Activated naive CD4-positive, alpha-beta T cell treated with anti-CD3 and anti-CD28 coated beads, Interleukin-2, amount 50 U/mL, for 24 hours (primary cell): ENCODE results near the gene COL13A1.

Experiments
- H3K27ac Mint-ChIP-seq: one replicate; pipeline ENCODE4 v1.8.0; 2021; ENCODE audit warnings: mild to moderate bottlenecking, mixed read lengths
- H3K27me3 Mint-ChIP-seq: one replicate; pipeline ENCODE4 v1.8.0; 2021; ENCODE audit warnings: mixed read lengths
- H3K36me3 Mint-ChIP-seq: one replicate; pipeline ENCODE4 v1.8.0; 2021; ENCODE audit warnings: mixed read lengths
- H3K4me1 Mint-ChIP-seq: one replicate; pipeline ENCODE4 v1.8.0; 2021; ENCODE audit warnings: mixed read lengths
- H3K4me3 Mint-ChIP-seq: one replicate; pipeline ENCODE4 v1.8.0; 2021; ENCODE audit warnings: mild to moderate bottlenecking, mixed read lengths
- H3K9me3 Mint-ChIP-seq: one replicate; pipeline ENCODE4 v1.8.0; 2021; ENCODE audit warnings: mixed read lengths

The COL13A1 gene

DNA sequence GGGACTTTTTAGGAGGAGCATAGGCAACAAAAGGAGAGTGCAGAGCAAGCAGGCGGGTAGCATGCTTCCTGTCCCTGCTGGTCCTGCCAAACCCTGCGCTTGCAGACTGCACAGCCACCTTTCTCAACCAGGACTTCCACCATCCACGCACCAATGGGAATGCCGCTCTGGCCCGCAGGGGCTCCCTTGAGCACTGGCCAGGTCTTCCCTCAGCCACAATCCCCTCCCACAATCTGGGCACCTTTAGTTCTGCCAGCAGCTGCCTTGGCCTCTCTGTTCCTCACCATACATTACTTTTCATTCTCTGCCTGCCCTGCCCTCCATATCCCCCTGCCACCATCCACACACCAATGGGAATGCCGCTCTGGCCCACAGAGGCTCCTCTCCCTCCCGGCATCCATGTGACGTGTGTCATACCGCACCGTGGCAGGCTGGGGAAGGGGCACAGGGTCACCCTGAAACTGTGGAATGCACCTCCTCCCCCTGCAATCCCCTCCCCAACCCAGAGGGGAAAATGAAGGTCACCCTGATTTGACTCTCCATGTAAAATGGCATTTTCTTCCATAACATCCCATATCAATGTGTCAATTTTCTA is 153.6 kb downstream of the COL13A1 start:
- H3K9me3 Mint-ChIP-seq, result no peaks in the 10 kb centered on the region
- H3K36me3 Mint-ChIP-seq, result no peaks in the 10 kb centered on the region
- H3K27me3 Mint-ChIP-seq, result peaks cover 5% of the 10 kb centered on the region
- H3K27ac Mint-ChIP-seq, result no peak overlapping the region
- H3K4me3 Mint-ChIP-seq, result no peak overlapping the region
- no peaks in the 10 kb centered on the region for H3K4me1 Mint-ChIP-seq

DNA sequence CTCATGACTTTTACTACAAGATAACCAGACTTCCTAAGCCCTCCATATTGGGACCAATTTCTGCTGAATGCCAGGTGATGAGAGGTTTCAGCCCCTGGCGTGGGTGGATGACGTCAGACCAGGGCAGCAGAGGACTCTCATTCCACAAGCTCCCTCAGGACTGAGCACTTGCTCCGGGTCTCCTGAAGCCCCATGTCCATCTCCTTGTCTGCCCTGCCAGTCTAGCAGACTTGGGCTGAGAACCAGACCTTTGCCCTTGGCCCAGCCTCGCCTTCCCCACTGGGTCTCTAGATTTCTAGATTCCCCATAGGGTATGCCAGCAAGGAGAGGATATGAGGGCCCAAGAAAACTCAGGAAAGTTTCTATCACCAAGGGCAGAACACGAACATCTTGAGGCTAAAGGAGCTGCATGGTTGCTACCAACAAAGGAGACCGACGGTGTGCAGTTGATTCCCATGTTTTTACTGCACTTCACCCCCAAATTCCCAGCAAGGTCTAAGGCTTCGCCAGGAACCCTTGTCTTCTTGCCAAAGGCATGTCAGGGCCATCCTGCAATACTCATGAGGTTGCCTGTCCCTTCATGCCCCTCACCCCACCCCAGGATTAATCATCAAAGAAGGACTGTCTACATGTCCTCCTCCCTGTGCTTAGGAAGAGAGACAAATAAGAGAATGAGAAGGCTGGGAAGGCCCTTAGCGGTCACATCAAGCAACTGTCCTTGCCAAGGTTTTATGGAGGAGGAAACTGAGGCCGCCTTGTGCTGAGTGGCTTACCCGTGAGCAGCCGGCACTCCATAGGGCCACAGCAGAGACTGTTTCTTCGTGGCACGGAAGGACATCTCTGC is 154.4 kb downstream of the COL13A1 start:
- H3K27ac Mint-ChIP-seq, result no peak overlapping the region
- no peaks in the 10 kb centered on the region for H3K4me1 Mint-ChIP-seq
- no peak overlapping the region for H3K4me3 Mint-ChIP-seq
- no peaks in the 10 kb centered on the region for H3K36me3 Mint-ChIP-seq
- peaks cover 5% of the 10 kb centered on the region for H3K27me3 Mint-ChIP-seq
- no peaks in the 10 kb centered on the region for H3K9me3 Mint-ChIP-seq

DNA sequence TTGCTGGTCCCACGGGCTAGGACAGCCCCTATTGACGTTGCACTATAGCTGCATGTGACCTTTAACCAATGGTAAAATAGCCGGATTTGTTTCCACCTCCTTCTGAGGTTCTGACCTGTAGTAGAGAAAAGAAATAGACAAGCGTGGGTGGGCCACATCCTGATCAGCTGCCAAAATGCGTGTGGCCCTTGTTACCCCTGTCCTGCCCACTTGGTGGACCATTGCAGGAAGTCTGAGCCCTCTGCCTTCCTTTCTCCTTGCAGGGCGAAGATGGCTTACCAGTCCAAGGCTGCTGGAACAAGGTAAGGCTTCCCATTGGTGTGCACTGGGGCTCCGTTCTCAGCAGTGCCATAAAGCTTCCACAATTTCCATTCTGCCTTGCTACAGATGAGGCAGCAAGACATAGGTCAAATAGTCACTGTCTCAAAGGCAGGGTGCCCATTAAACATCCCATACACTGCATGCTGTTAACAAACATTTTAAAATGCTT is 155.1 kb downstream of the COL13A1 start:
- Mint-ChIP-seq H3K9me3 (no peaks in the 10 kb centered on the region), H3K27ac (no peak overlapping the region), H3K4me3 (no peak overlapping the region), H3K27me3 (peaks cover 5% of the 10 kb centered on the region), H3K4me1 (no peaks in the 10 kb centered on the region), H3K36me3 (no peaks in the 10 kb centered on the region)

DNA sequence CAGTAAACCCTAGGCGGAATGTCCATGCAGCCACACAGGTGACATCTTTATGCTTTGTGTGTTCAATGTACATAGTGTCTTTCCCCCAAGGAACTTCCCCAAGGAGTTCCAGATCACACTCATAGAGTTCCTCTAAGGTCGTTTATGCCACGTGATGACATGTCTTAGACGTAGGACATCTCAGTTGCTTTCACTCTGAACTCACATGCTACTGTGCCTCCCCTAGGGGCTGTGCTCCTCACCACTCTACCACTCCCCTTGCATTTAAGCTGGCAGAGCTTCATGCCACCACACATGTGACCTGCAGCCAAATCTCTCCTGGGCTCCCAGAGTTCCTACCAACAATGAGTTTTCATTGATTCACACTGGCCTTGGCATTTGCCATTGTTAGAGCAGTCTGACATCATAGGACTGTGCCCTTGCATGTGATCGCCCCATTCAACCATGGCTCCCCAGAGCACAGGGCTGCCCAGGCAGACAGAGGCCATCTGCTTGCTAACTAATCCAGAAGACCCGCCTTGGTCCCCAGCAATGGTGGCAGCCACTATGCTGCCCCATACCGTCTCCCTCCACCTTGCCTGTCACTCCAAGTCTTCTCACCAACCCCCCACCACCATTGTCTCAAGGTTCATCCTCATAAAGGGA is 155.7 kb downstream of the COL13A1 start:
- Mint-ChIP-seq H3K4me3 (no peak overlapping the region), H3K36me3 (no peaks in the 10 kb centered on the region), H3K27ac (no peak overlapping the region), H3K4me1 (no peaks in the 10 kb centered on the region), H3K27me3 (peaks cover 5% of the 10 kb centered on the region), H3K9me3 (no peaks in the 10 kb centered on the region)

DNA sequence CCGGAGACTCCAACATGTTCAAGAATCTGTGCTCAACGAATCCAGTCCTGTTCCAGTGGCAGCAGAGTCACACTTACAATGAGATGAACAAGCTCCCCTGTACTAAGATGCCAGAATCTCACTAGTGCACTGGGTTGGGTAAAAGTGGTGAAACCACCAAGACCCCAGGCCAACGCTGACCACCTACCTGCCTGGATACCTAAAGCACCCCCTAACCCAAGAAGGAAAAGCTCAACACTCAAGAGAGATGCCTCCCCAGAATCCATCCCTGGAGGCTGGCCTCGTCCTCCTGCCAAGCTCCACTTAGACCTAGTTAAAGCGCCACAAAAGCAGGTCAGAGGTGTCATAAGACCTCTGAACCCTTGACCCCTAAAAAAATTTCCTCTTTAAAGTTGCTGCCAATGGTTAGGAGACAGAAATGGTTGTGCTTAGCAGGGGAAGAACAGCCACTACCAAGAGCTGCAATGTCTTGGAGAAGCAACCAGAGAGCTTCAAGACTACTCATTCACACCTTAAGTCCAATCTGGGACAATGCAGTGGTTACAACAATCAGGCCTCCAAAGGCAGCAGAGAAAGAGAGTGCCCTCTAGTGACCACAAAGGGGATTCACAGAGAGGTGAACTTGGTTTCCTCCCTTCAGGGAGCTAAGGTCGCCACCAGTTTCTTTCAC is 156.3 kb downstream of the COL13A1 start:
- Mint-ChIP-seq H3K4me1 (no peaks in the 10 kb centered on the region), H3K27ac (no peak overlapping the region), H3K4me3 (no peak overlapping the region), H3K9me3 (no peaks in the 10 kb centered on the region), H3K27me3 (peaks cover 5% of the 10 kb centered on the region), H3K36me3 (no peaks in the 10 kb centered on the region)

DNA sequence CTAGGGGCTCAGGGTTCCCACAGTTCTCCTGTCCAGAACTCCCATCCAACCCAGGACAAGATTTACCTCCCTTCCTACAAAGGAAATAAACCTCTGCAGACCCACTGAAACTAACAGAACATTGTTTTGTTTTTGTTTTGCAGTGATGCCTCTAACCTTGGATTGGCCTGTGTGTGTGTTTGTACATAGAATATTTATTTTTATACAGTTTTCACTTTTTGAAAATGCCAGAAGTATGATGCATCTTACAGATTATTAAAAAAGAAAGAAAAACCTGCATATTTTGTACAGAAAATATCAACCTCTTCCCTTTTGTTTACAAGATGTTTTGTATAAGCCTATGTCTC is 156.8 kb downstream of the COL13A1 start:
- Mint-ChIP-seq H3K36me3 (no peaks in the 10 kb centered on the region), H3K4me3 (no peak overlapping the region), H3K9me3 (no peaks in the 10 kb centered on the region), H3K27me3 (peaks cover 5% of the 10 kb centered on the region), H3K4me1 (no peaks in the 10 kb centered on the region), H3K27ac (no peak overlapping the region)

DNA sequence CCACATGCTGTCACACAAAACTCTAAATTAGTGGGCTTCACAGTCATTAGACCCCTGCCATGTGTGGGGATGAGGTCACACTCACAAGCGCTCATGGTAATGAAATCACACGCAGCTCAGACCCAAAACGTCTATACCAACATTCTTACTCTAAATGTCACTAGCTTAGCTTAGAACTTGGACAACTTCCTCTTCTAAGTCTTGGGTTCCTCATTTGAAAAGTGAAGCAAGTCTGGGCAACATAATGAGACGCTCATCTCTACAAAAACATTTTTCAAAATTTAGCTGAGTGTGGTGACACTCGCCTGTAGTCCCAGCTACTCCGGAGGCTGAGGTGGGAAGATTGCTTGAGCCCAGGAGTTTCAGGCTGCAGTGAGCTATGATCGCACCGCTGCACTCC is 158.2 kb downstream of the COL13A1 start:
- Mint-ChIP-seq H3K27me3 (peaks cover 5% of the 10 kb centered on the region), H3K4me1 (no peaks in the 10 kb centered on the region), H3K9me3 (no peaks in the 10 kb centered on the region), H3K27ac (no peak overlapping the region), H3K4me3 (no peak overlapping the region), H3K36me3 (no peaks in the 10 kb centered on the region)

DNA sequence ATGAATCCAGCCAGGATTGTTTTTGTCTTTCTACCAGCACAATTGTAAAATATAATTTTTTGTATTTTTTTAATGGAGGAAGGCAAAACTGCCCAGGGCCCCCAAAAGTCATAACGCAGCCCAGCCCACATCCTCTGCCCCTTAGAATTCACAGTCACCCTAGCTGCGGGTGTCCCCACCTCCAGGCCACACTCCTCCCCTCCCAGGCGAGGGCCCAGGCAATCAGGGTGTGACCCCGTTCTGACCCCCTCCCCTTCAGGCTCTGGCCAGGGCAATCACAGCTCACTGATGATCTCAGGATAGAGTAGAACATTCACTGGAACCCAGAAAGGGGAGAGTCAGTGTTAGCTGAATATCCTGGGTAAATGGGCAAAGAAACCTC is 158.9 kb downstream of the COL13A1 start:
- Mint-ChIP-seq H3K4me3 (no peak overlapping the region), H3K27ac (no peak overlapping the region), H3K36me3 (no peaks in the 10 kb centered on the region), H3K27me3 (peaks cover 5% of the 10 kb centered on the region), H3K9me3 (no peaks in the 10 kb centered on the region), H3K4me1 (no peaks in the 10 kb centered on the region)

DNA sequence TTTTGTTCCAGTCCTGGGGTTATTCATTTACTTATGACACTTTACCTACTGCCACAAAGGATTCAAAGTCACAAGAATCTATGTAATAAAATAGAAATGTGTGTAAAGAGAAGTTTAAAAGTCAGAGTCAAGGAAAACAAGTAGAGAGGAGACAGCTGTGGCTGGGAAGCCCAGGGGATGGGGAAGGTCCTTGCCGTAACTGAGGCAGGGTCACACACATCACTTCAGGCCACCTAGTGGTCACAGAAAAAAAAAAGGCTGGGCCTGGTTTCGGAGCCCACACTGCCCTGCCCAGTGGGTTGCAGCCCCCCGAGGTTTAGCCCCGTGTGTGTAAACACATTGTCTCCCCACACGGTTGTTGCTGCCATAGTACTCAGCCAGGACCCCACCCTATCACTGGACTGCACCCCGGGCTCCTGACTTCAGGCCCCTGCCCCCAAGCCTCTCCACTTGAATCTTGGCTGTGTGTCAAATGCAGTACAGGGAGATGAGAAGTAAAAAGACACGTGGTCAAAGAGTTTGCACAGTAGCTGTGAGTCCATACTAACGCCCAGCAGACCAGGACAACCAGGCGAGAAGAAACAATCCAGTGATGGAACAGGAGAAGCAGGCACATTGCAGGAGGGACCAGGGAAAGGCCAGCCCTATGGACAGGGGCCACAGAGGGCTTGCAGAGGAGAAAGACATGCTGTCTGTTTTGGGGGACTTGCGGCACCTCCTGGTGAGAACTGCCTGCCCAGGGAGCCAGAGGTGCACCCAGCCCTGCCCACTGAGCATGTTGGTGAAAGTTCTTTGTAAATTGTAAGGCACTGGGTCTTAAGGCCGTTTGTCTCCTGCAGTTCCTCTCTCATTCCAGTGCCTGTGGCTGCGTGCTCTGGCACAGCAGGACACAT is 159.5 kb downstream of the COL13A1 start:
- H3K27ac Mint-ChIP-seq, result no peak overlapping the region
- H3K4me1 Mint-ChIP-seq, result no peaks in the 10 kb centered on the region
- H3K27me3 Mint-ChIP-seq, result peaks cover 5% of the 10 kb centered on the region
- H3K9me3 Mint-ChIP-seq, result no peaks in the 10 kb centered on the region
- H3K4me3 Mint-ChIP-seq, result no peak overlapping the region
- no peaks in the 10 kb centered on the region for H3K36me3 Mint-ChIP-seq

DNA sequence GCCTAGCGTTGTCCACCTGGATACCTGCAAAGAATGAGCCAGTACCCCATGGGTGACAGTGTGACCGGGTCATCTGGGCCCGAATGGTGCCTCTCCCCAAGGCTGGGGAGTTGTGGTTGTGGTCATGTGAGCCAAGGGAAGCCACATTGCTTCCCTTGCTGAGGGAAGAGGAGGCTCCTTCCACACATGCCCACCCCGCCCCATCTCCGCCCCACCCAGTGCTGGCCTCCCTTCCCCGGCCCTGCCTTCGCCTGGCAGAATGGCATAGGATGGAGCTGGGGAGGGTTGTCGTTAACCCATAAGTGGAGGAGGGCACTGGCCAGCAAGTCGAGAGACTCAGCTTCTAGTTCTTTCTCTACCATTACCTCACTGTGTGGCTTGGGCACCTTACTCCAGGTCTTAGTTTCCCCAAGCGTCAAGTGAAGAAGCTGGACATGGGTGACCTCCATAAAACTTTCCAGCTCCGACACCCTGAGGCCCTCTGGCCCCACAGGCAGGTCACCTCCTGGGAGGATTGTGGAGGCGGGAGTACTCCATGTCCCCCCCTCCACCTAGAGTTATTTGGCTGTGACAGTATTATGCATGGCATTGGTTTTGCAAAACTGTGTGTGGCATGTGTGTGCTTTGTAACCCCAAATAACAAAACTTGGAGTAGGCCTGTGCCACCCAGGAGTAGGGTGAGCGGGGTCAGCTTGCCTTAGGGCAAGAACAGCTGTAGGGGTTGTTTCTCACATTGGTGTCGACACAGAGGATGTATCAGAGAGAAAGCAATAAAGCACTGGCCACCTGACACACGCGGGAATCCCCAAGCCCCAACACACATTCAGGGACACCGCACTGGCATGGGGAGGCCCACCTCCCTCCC is 160.4 kb downstream of the COL13A1 start:
- Mint-ChIP-seq H3K4me3 (no peak overlapping the region), H3K36me3 (no peaks in the 10 kb centered on the region), H3K4me1 (no peaks in the 10 kb centered on the region), H3K27me3 (peaks cover 5% of the 10 kb centered on the region), H3K27ac (no peak overlapping the region), H3K9me3 (no peaks in the 10 kb centered on the region)

DNA sequence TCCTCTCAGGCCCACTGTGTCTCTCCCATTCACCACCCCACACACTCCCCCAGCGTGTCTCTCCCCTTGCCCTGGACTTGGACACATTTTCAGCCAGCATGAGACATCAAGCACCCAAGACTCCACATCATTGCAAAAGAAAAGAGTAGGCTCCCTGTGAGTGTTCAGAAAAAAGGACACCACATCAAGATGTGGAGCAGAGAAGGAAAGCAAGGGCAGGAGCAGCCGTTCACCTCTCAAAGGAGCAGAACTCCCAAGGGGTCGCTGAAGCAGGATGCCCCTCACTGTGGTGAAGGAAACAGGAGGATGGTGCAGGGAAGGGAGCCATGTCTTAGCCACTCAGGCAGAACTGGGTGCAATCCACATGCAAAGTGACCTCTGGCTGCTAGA is 161.0 kb downstream of the COL13A1 start:
- peaks cover 4% of the 10 kb centered on the region for H3K27me3 Mint-ChIP-seq
- H3K9me3 Mint-ChIP-seq, result no peaks in the 10 kb centered on the region
- no peaks in the 10 kb centered on the region for H3K4me1 Mint-ChIP-seq
- H3K36me3 Mint-ChIP-seq, result no peaks in the 10 kb centered on the region
- H3K4me3 Mint-ChIP-seq, result no peak overlapping the region
- no peak overlapping the region for H3K27ac Mint-ChIP-seq

DNA sequence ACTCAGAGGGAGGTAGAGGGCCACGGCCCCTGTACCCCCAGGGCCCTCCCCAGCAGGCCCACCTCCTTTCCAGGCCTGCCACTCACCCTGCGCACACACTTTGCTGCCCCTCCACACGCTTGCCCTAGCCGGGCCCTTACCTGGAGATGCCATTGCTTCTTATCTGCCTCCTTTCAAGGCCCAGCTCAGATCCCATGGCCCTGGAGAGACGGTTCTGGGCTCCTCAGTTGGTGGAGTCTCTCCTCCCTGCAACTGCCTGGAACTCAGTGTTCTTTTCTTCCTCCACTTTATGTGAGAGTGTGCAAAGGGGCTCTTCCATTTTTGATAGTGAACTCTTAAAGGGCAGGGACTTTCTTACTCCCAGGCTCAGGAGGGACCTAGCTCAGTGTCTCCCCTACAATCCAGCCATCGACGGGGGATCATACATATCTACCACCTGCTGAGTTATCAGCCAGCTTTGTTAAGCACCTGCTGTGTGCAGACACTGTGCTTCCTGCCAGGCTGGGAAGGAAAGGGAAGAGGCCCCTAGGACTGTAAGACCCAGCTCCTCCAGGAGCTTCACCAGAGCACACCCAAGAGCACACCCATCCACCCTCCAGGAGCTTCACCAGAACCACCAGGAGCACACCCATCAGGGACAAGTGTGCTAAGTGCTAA is 161.6 kb downstream of the COL13A1 start:
- H3K4me1 Mint-ChIP-seq, result no peaks in the 10 kb centered on the region
- H3K9me3 Mint-ChIP-seq, result no peaks in the 10 kb centered on the region
- no peaks in the 10 kb centered on the region for H3K36me3 Mint-ChIP-seq
- no peak overlapping the region for H3K27ac Mint-ChIP-seq
- no peak overlapping the region for H3K4me3 Mint-ChIP-seq
- H3K27me3 Mint-ChIP-seq, result peaks cover 3% of the 10 kb centered on the region

DNA sequence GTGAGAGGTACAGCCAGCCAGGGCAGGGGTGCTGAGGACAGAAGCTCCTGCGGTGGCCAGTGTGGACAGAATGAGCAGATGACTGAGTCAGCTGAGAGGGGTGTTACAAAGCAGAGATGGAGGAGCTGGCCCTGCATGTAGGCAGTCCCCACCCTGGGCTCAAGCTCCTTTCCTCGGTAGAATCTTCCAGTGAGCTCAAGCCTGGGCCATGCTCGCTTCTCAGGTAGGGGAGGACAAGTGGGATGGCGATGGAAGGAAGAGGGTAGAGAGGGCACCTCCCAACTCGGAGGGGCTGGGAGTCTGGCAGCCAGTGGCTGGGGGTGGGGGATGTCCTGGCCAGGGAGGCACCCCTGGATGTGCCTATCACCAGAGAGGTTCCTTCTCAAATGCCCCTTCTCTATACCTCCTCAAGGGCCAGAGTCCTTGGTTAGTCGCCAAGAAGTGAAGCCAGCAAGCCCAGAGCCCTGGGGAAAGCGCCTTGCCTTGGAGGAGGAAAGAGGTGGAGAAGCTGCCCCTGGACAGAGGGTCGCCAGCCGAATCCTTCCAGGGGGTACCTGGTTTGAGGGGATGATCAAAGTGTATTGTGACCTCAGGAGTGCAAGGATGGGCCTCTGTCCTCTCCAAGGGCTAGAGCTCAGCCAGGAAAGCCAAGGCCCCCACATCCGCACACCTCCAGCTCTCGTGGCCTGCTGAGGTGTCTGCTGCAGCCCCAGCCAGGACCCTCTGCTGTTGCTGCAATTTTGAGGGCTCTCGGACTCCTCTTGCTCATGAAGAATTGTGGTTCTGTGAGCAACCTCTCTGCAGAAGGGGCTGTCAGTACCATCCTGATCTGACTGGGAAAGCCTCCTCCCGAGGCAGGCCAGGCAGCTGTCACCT is 162.4 kb downstream of the COL13A1 start:
- H3K27me3 Mint-ChIP-seq, result peaks cover 2% of the 10 kb centered on the region
- no peak overlapping the region for H3K27ac Mint-ChIP-seq
- no peaks in the 10 kb centered on the region for H3K36me3 Mint-ChIP-seq
- H3K9me3 Mint-ChIP-seq, result no peaks in the 10 kb centered on the region
- H3K4me1 Mint-ChIP-seq, result no peaks in the 10 kb centered on the region
- no peak overlapping the region for H3K4me3 Mint-ChIP-seq
